ENCODE measurements around the gene SCNM1. TPM values are rescaled to one million over a fixed set of nuclear protein-coding genes. Genes with fewer than 3 reads are reported as not detected.

The SCNM1 gene
- total RNA-seq, 4 donors from 2014 or later, result 20.3 to 34.6 (median 25.8) TPM

DNA sequence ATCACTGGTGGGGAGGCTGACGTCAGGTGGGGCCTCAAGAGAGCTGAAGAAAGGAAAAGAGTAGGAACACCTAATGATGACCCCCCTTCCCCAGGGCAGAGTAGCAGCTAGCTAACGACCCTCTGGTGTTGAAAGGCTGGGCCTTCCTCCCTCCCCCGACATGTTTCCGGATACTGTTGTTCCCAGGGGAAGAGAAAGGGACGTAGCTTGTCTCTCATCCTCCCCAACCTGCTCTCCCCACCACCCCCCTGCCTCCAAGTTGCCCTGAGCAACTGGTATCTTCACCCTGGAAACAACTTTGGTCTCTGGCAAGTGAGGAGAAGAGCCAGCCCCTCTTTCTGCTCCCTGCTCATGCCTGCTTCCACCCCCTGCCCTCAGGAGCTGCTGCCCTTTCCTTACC lies 22.0 kb upstream of the SCNM1 start:
- TF ChIP-seq, protein P1, sequence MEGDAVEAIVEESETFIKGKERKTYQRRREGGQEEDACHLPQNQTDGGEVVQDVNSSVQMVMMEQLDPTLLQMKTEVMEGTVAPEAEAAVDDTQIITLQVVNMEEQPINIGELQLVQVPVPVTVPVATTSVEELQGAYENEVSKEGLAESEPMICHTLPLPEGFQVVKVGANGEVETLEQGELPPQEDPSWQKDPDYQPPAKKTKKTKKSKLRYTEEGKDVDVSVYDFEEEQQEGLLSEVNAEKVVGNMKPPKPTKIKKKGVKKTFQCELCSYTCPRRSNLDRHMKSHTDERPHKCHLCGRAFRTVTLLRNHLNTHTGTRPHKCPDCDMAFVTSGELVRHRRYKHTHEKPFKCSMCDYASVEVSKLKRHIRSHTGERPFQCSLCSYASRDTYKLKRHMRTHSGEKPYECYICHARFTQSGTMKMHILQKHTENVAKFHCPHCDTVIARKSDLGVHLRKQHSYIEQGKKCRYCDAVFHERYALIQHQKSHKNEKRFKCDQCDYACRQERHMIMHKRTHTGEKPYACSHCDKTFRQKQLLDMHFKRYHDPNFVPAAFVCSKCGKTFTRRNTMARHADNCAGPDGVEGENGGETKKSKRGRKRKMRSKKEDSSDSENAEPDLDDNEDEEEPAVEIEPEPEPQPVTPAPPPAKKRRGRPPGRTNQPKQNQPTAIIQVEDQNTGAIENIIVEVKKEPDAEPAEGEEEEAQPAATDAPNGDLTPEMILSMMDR (IDR thresholded peaks at IDR 0.05; ENCODE audit: low read depth), result no peak

DNA sequence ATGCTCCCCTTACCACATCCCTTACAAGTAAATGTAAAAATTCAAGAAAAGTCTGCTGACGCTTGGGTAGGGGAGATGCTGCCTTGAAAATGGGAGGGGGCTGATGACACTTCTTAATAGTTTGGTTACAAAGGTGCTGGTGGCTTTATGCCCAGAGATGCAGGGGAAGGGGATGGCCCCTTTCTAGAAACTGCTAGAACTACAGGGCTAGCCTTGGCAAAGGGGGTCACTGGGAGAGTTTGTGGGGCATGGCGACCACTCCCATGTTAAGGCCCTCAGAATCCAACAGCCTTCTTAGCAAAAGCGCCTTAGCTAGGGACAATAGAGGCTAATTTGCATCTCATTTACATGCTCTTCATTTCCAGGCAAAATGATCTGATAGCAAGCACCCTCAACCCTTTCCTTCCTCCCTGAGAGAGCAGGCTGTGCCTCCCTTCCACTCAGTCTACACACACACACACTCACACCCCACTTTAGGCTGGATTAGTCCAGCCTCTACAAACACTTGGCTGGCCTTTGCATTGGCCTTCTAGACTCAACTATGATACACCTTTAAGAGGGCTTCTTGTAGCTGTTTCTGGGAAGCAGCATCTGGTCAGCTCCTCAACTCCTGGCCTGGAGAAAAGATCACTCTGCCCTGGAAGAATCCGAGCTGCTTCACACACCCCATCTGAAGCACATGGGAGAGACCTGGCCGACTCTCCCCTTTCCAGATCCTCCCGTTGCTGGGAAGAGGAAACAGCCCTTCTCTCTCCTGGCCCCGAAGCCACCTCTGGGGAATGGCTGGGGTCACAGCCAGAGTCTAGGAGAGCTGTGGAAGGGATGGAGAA lies 21.3 kb upstream of the SCNM1 start:
- TF ChIP-seq, protein P1 (IDR thresholded peaks at IDR 0.05; ENCODE audit: low read depth), result no peak

DNA sequence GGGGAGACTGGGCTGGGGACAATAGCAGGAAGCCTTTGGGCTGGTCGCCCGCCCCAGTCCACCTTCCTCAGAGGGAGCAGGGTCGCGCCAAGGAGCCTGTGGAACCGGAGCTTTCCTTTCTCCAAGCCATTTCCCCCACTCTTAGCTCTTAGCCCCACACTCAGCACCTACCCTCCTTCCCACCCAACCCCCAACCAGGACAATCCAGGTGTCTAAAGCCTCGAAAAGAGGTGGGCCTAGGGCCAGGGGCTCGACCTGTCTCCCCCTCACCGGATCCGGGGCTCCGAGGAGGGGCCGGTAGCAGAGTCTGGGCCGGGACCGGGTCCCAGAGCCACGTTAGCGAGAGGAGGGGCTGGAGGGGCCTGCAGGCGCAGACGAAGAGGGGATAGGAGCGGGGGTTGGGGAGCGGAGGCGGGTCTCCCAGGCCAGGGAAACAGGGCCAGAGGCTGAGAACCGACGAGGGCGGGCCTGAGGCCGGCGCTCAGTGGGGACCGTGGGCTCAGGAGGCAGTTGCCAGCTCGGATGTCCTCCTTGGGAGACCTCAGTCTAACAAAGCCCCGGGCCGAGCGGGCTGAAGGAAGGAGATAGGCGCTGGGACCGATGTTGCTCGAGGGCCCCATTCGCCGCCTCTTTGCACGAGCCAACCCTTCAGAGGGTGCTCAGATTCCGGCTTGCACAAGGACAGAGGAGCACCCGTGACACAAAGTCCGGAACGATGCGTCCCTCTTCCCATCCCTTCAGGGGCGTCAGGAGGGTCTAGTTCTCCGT lies 20.5 kb upstream of the SCNM1 start:
- TF ChIP-seq, protein P1 (IDR thresholded peaks at IDR 0.05; ENCODE audit: low read depth), result no peak

GRCh38 chr1:151146072-151146411 lies 19.9 kb upstream of the SCNM1 start:
- TF ChIP-seq, protein P1 (IDR thresholded peaks at IDR 0.05; ENCODE audit: low read depth), result no peak

DNA sequence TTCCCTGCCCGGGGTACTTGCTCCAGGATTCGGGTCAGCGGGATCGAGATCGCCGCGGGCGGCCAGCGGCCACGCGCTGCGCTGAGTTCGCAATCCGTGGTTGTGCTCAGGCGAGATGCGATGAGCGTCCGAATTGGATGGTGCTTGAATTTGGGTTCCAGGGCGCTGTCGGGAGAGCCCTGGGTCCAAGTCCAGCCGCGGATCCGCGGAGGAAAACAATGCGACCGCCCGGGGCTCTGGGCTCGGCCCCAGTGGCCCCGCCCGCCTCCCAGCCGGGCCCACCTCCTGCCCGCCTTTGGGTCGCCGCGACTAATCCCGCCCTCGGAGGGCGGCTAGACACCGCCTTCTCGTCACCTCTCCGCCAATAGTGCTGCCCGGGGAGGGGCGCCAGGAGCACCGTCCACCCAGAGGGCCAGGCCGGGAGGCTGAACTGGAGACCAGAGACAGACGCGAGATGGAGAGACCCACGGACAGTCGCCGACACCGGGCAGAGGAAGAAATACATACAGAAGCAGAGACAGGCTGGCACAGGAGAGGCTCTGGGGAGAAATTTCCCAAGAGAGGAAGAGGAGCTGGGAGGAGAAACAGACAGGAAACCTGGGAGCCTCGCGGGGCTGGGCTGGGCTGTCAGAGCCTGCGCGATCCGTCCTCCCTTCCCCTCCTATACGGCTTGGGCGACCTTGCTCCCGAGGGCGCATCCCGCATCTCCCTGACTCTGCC lies 19.4 kb upstream of the SCNM1 start, which contains the start of gene SEMA6C:
Gene SEMA6C (minus strand): TSS at position 220 of the 720 bp plus-strand sequence. CDS start 4,010 bp downstream, outside the sequence.
- TF ChIP-seq, protein P1 (IDR thresholded peaks at IDR 0.05; ENCODE audit: low read depth), result no peak

DNA sequence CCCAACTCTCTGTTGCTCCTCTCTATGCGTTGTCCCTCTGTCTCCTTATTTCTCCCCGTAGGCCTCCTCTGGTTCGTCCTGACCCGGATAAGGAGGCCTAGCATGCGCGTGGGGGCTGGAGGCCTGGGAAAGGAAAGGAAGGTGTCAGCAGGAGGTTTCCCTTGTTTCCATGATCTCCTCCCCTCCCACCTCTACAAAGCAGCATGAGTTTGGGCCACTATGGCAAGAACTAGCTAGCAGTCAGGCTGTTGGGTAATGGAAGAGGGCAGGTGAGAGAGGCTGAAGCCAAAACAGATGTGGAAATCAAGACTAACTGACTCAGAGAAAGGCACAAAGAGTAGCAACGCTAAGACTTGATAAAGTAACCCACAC lies 18.8 kb upstream of the SCNM1 start:
- TF ChIP-seq, protein P1 (IDR thresholded peaks at IDR 0.05; ENCODE audit: low read depth), result no peak

- TF ChIP-seq, protein P1 (IDR thresholded peaks at IDR 0.05; ENCODE audit: low read depth), result no peak
Observed at GRCh38 chr1:151147665-151148064, 18.3 kb upstream of the SCNM1 start.

All from subcutaneous adipose tissue (tissue), 4 donors.